Chondrocyte (in vitro differentiated cells): ENCODE data around the gene GLUD1. TPM values are rescaled to one million over a fixed set of nuclear protein-coding genes. Genes with fewer than 3 reads are reported as not detected.
"Not testable (repeated sequence)": the region's sequence is repeated elsewhere in the genome, so short reads cannot be mapped to it uniquely, and the experiment has no call there.

Experiments used
- DNase-seq: peaks from one replicate; pipeline ENCODE4 v3.0.0; 2021; ENCODE audit warnings: mixed read lengths, low spot score
- H3K27ac Mint-ChIP-seq: one replicate; pipeline ENCODE4 v1.8.0; 2021; ENCODE audit warnings: mild to moderate bottlenecking, moderate library complexity, mixed read lengths; ENCODE audit not compliant: unreplicated experiment
- H3K27me3 Mint-ChIP-seq: 2 replicates; pipeline ENCODE4 v1.8.0; 2021; ENCODE audit warnings: low read depth, mixed read lengths
- H3K36me3 Mint-ChIP-seq: 2 replicates; pipeline ENCODE4 v1.8.0; 2021; ENCODE audit warnings: low read depth, mixed read lengths
- H3K4me1 Mint-ChIP-seq: 2 replicates; pipeline ENCODE4 v1.8.0; 2021; ENCODE audit warnings: low read depth, mild to moderate bottlenecking, mixed read lengths
- H3K4me3 Mint-ChIP-seq: one replicate; pipeline ENCODE4 v1.8.0; 2021; ENCODE audit warnings: mild to moderate bottlenecking, moderate library complexity, mixed read lengths; ENCODE audit not compliant: unreplicated experiment
- H3K9me3 Mint-ChIP-seq: 2 replicates; pipeline ENCODE4 v1.8.0; 2021; ENCODE audit warnings: low read depth, mixed read lengths
- long read RNA-seq: library from polyadenylated mRNA; stranded (forward); transcript quantifications from one replicate; pipeline ENCODE4 v2.0.0, GENCODE V29; 2021
- total RNA-seq: library from RNA; stranded (reverse); gene quantifications from 3 replicates; pipeline ENCODE4 v1.2.1, GENCODE V29; 2021
- TF ChIP-seq, protein P1 (sequence below): fragments of 200-600 bp; sonication (generic); IDR thresholded peaks from 2 replicates; pipeline ENCODE4 v1.5.0; 2021; ENCODE audit warnings: antibody characterized with exemption, mild to moderate bottlenecking, moderate library complexity

Gene GLUD1
- total RNA-seq: 90.7 to 98.7 TPM (median 94.1 TPM) in 3 replicates
- long read RNA-seq, transcript GLUD1-201 (13 exons, 3,039 nt): major isoform, 157 of 165 reads
- long read RNA-seq, partial matches to known transcripts: 3 of 165 reads
- long read RNA-seq, other reads (novel, unspliced or antisense): 5 of 165 reads

DNA sequence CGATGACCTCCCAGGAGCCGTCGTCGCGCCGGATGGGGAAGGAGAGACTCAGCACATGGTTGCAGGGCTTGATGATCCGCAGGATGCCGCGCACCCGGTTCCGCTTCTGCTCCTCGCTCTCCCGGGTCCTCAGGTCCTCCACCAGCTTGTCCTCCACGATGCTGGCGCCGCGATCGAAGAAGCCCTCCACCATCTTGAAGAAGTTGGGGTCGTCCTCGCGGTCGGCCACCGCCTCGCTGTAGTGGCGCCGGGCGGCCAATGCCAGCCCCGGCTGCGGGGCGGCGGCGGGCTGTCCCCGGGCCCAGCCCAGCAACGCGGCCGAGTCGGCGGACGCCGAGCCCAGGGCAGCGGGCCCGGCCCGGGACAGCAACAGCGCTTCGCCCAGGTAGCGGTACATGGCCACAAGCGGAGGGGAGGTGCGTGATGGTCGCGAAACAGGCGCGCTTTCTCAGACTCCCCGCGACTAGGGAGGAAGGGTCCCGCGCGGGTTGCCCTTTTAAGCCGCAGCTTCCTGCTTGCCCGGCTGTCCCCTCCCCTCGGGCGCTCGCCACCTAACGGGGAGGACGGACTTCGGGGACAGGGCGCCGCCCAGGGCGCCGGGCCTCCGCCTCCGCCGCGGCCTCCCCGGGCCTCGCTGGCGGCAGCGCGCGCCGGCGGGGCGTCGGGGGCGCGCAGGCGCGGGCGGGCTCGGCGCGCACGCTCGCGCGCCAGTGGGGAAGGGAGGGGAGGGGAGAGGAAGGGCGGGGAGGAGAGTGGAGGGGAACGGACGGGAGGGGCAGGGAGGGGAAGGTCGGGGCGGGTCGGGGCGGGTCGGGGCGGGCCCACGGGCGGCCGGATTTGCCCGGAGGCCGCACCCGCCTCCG, at the start of gene GLUD1, which contains the start of gene SHLD2:
Gene GLUD1, minus strand, starts transcription at position 471 of the 863 bp plus-strand sequence. Its CDS starts 74 bp downstream, at position 397.
Gene SHLD2, plus strand, starts transcription at position 834 of the 863 bp plus-strand sequence. CDS start 56,149 bp downstream, outside the sequence.
- Mint-ChIP-seq H3K4me1 (peaks cover 52% of the 10 kb centered on the region), H3K27ac (peak within 1 kb of the TSS; percentile 95), H3K4me3 (peak within 1 kb of the TSS; percentile 93), H3K9me3 (peaks cover 3% of the 10 kb centered on the region), H3K36me3 (peaks cover 6% of the 10 kb centered on the region), H3K27me3 (no peaks in the 10 kb centered on the region)
- DNase-seq: peak; percentile 96
- TF ChIP-seq, protein P1, sequence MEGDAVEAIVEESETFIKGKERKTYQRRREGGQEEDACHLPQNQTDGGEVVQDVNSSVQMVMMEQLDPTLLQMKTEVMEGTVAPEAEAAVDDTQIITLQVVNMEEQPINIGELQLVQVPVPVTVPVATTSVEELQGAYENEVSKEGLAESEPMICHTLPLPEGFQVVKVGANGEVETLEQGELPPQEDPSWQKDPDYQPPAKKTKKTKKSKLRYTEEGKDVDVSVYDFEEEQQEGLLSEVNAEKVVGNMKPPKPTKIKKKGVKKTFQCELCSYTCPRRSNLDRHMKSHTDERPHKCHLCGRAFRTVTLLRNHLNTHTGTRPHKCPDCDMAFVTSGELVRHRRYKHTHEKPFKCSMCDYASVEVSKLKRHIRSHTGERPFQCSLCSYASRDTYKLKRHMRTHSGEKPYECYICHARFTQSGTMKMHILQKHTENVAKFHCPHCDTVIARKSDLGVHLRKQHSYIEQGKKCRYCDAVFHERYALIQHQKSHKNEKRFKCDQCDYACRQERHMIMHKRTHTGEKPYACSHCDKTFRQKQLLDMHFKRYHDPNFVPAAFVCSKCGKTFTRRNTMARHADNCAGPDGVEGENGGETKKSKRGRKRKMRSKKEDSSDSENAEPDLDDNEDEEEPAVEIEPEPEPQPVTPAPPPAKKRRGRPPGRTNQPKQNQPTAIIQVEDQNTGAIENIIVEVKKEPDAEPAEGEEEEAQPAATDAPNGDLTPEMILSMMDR: no peak

DNA sequence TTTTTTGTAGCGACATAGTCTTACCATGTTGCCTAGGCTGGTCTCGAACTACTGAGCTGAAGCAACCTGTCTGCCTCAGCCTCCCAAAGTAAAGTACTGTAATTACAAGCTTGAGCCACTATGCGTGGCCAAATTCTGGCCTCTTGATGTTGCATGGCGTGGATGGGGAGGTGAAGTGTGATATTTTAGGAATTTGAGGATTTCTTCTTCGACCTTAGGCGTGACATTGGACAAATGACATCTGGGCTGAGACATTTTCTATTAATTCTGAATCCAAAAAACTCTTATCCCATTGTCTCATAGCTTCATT, 48.4 kb upstream of the GLUD1 start:
- H3K4me3 Mint-ChIP-seq, H3K4me1 Mint-ChIP-seq, H3K9me3 Mint-ChIP-seq, H3K27me3 Mint-ChIP-seq, DNase-seq, H3K36me3 Mint-ChIP-seq, H3K27ac Mint-ChIP-seq: not testable (repeated sequence)

DNA sequence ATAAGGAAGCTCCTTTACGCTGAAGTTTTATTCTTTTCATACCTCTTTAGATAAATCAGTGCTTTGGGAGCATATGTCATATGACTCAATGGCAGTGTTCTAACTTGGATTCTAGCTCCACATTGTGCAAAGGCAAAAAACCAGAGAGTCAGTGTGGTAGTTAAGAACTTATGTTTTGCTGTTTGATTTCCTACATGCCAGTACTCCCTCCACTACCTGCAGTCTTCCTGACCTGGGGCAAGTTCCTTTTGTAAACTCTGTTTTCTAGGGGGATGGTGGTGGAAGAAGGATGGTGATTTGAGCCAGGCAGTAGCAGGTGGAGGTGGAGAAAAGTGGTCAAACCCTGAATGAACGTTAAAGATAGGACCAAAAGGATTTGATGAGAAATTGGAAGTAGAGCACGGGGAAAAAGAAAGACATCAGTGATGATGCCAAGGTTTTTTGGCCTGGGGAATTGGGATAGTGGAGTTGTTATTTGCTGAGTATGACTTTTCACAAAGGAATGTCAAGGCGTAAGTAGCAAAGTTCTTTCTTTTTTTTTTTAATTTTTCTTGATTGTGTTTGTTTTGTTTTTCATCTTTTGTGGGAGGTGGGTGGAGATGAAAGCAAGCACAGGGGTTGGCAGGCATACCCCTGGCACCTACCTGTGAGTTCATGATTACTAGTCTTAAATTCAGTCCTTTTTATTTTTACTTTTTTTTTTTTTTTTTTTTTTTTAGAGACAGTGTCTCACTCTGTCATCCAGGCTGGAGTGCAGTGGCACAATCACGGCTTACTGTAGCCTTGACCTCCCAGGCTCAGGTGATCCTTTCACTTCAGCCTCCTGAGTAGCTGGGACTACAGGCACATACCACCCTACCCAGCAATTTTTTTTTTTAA, 47.8 kb upstream of the GLUD1 start:
- not testable (repeated sequence) for H3K9me3 Mint-ChIP-seq, H3K27me3 Mint-ChIP-seq, DNase-seq, H3K36me3 Mint-ChIP-seq, H3K4me1 Mint-ChIP-seq
- peak overlapping the region; percentile 65 for H3K27ac Mint-ChIP-seq
- H3K4me3 Mint-ChIP-seq: peak overlapping the region; percentile 28

DNA sequence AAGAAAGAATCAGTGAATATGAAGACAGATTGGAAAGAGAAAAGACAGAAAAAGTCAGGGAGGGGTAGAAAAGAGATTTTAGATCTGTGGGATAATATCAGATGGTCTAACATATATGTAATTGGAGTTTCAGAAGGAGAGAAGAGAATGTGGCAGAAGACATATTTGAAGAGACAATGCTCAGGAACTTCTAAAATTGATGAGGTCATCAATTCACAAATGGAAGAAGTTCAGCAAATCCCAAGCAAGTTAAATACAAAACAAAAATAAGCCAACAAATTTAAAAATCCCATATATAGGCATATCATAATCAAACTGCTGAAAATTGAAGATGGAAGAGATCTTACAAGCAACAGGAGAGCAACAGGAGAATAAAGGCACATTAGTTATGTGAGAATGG, 42.8 kb upstream of the GLUD1 start:
- H3K9me3 Mint-ChIP-seq, H3K27ac Mint-ChIP-seq, H3K27me3 Mint-ChIP-seq, H3K4me1 Mint-ChIP-seq, H3K4me3 Mint-ChIP-seq, DNase-seq: not testable (repeated sequence)
- peaks cover 10% of the 10 kb centered on the region for H3K36me3 Mint-ChIP-seq

DNA sequence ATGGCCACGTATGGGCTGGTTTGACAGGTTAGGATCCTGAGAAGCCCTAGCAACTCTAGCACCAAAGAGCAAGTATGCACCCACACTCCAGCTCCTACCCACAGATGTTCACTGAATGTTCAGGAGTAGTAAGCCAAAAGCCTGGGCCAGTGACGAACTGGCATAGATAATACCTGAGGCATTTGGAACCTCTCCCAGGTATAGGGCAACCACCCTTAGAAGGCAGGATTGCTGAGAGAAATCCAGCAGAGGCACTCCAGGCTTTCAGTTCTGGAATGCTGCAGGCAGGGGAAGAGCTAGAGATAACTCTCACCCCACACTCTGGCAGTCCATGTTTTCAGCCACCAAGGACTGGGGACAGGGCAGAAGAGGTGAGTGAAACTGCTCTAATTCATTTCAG, 39.8 kb upstream of the GLUD1 start:
- H3K9me3 Mint-ChIP-seq, H3K27me3 Mint-ChIP-seq, H3K27ac Mint-ChIP-seq, DNase-seq, H3K4me3 Mint-ChIP-seq, H3K4me1 Mint-ChIP-seq: not testable (repeated sequence)
- peaks cover 12% of the 10 kb centered on the region for H3K36me3 Mint-ChIP-seq

DNA sequence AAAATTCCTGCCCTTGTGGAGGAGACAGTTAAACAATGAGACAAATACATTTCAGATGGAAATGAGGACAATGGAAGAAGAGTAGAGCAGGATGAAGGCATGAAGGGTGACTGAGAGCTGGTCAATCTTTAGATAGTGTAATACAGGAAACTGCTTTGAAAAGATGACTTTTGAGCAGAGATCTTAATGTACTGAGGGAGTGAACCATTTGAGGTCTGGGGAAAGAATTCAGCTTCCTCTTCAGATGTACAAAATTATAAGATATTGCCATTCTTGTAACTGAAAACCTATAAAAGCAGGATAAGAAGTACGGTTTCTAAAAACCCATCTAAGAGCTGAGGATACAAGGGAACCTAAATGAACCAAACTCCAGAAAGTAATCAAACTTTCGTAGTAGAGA, 39.3 kb upstream of the GLUD1 start:
- not testable (repeated sequence) for DNase-seq, H3K27me3 Mint-ChIP-seq, H3K4me1 Mint-ChIP-seq, H3K4me3 Mint-ChIP-seq, H3K27ac Mint-ChIP-seq, H3K9me3 Mint-ChIP-seq
- H3K36me3 Mint-ChIP-seq: peaks cover 13% of the 10 kb centered on the region

DNA sequence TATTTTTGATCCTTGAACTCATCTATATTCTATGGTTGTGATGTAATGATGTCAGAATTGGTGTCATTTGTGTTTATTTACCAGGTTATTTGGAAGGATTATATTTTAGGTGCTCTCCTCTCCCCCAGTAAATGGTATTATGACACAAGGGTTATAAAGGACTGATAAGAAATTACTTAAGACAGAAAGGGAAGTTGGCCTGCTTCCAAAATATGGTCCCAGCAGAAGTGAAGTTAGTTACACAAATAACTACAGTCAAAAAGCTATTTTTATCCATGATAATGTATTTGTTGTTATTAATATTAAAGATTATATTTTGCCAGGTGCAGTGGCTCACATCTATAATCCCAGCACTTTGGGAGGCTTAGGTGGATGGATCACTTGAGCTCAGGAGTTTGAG, 37.5 kb upstream of the GLUD1 start:
- not testable (repeated sequence) for H3K36me3 Mint-ChIP-seq, DNase-seq, H3K9me3 Mint-ChIP-seq, H3K27ac Mint-ChIP-seq, H3K27me3 Mint-ChIP-seq, H3K4me3 Mint-ChIP-seq
- peaks cover 17% of the 10 kb centered on the region for H3K4me1 Mint-ChIP-seq

DNA sequence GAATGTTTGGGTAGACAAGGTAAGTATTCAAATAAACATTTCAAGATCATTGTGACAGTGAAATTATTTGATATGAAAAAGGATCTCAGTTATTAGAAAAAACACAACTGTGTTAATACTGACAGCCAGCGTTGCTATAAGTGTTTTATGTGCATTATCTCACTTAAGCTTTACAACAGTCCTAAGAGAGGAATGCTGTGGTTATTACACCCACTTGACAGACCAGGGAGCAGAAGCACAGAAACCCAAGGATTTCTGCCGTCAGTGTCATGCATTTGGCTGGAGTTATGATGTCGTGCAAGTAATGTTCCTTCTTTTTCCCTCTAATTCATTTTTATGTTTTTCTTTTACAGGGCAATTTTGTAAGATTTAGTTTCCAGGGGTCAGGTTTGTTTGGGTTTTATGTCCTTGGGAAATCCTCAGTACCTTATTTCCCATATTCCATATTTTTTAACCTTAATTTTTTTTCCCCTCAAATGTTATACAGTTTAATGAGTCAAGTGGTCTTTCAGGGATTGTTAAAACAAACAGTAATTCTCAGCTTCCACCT, 33.0 kb upstream of the GLUD1 start:
- not testable (repeated sequence) for H3K27me3 Mint-ChIP-seq, H3K9me3 Mint-ChIP-seq, H3K36me3 Mint-ChIP-seq, H3K4me3 Mint-ChIP-seq, DNase-seq
- peaks cover 20% of the 10 kb centered on the region for H3K4me1 Mint-ChIP-seq
- peak overlapping the region; percentile 70 for H3K27ac Mint-ChIP-seq

DNA sequence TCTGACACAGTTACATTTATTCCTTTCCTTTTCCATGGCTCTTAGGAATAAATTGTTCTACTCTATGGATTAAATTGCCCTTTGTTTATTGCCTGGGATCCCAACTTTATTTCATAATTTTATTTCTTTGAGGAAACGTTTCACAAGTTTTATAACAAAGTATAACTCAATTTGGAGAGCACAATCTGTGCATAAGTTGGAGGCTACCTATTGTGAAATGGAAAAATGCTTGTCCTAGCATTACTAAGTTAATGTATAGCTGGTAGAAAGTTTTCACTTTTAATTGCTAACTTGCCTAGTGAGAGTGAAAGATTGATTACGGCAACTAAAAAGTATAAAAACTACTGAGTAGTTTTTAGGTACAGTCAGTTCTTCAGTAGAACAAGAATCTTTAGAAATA, 32.4 kb upstream of the GLUD1 start:
- H3K27me3 Mint-ChIP-seq, H3K27ac Mint-ChIP-seq, DNase-seq, H3K4me3 Mint-ChIP-seq, H3K9me3 Mint-ChIP-seq, H3K36me3 Mint-ChIP-seq: not testable (repeated sequence)
- peaks cover 18% of the 10 kb centered on the region for H3K4me1 Mint-ChIP-seq

DNA sequence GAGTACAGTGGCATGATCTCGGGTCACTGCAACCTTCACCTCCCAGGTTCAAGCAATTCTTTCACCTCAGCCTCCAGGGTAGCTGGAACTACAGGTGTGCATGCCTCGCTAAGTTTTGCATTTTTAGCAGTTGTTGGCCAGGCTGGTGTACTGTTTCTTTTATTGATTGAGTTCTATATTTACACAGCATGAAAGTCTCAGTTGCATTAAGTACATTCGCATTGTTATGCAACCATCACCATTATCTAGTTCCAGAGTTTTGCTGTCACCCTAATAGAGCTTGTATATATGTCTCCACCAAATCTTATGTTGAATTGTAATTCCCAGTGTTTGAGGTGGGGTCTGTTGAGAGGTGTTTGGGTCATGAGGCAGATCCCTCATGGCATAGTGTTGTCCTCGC, 28.7 kb upstream of the GLUD1 start:
- H3K9me3 Mint-ChIP-seq, H3K36me3 Mint-ChIP-seq, H3K27ac Mint-ChIP-seq, H3K4me3 Mint-ChIP-seq, DNase-seq, H3K27me3 Mint-ChIP-seq: not testable (repeated sequence)
- peaks cover 12% of the 10 kb centered on the region for H3K4me1 Mint-ChIP-seq

DNA sequence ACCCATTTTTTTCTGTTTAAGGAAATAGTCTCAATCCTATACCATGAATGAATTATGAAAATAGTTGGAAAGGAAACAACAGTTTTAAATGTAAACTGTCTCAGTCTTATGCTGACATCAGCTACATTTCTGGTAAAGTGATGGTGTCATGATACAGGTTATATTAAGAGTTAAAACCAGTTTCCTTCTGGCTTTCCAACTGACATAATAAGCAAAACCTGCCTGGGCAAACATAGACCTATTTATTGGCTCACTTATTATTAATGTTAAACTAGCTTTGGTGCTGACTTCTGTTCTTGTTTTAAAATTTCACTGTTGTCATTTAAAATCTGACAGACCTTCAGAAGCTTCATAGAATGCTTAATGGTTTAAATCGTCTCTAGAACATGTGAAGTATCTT, 24.4 kb upstream of the GLUD1 start:
- not testable (repeated sequence) for DNase-seq, H3K27me3 Mint-ChIP-seq, H3K27ac Mint-ChIP-seq, H3K9me3 Mint-ChIP-seq, H3K36me3 Mint-ChIP-seq, H3K4me3 Mint-ChIP-seq, H3K4me1 Mint-ChIP-seq
